ENCODE results near the gene BAHCC1.

BAHCC1 gene

GRCh38 chr17:81406117-81406953 lies 11.1 kb downstream of the BAHCC1 start:
- Histone ChIP-seq H3F3A (ENCODE audit: control insufficient read depth, insufficient read depth) (no peaks in the 10 kb centered on the region), H3K36me3 (ENCODE audit: control insufficient read depth, low read length) (no peaks in the 10 kb centered on the region), H3K27ac (ENCODE audit: low read depth, low read length) (no peak overlapping the region), H3K27me3 (ENCODE audit: control insufficient read depth, low read length) (peaks cover 24% of the 10 kb centered on the region), H3K9me2 (replicated peaks; ENCODE audit: control insufficient read depth, low read length) (no peaks in the 10 kb centered on the region), H3K4me1 (ENCODE audit: control insufficient read depth, low read length) (peaks cover 6% of the 10 kb centered on the region; the same call in 1 of the 2 replicates), H3K4me2 (ENCODE audit: low read length) (no peak overlapping the region), H3K9me3 (ENCODE audit: control insufficient read depth, insufficient read depth, low read length) (no peaks in the 10 kb centered on the region), H3K4me3 (ENCODE audit: low read length) (no peak overlapping the region), H3K79me2 (ENCODE audit: control insufficient read depth, low read length) (no peaks in the 10 kb centered on the region), H4K20me1 (ENCODE audit: control insufficient read depth, insufficient read depth, low read depth, low read length) (no peaks in the 10 kb centered on the region)
- no peak for TF ChIP-seq EZH2phosphoT487 (IDR thresholded peaks at IDR 0.05; ENCODE audit: borderline replicate concordance, low read length)
- TF ChIP-seq, protein P1, sequence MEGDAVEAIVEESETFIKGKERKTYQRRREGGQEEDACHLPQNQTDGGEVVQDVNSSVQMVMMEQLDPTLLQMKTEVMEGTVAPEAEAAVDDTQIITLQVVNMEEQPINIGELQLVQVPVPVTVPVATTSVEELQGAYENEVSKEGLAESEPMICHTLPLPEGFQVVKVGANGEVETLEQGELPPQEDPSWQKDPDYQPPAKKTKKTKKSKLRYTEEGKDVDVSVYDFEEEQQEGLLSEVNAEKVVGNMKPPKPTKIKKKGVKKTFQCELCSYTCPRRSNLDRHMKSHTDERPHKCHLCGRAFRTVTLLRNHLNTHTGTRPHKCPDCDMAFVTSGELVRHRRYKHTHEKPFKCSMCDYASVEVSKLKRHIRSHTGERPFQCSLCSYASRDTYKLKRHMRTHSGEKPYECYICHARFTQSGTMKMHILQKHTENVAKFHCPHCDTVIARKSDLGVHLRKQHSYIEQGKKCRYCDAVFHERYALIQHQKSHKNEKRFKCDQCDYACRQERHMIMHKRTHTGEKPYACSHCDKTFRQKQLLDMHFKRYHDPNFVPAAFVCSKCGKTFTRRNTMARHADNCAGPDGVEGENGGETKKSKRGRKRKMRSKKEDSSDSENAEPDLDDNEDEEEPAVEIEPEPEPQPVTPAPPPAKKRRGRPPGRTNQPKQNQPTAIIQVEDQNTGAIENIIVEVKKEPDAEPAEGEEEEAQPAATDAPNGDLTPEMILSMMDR (IDR thresholded peaks at IDR 0.05; ENCODE audit: low read depth, low read length, poor library complexity, severe bottlenecking): no peak

DNA sequence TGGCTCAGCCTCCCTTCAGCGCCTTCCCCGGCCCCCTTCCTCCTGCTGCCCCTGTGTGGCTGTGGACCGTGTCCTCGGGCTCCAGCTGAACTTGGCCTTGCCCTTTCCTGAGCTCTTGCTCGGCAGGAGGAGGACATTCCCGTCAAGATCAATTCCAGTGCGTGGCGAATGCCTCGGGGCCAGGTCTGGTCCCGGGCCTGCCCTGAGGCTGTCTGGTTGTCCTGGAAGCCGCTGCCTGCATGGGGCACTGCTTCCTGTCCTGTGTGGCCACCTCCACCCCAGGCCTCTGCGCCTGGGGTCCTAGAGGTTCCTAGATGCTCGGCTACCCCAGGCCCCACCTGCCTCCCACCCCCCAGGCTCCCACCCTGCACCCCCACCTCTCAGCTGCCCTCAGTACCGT lies 12.8 kb downstream of the BAHCC1 start:
- no peaks in the 10 kb centered on the region for H3K9me3 ChIP-seq (ENCODE audit: control insufficient read depth, insufficient read depth, low read length)
- H3K27me3 ChIP-seq (ENCODE audit: control insufficient read depth, low read length): peaks cover 24% of the 10 kb centered on the region
- H3K4me3 ChIP-seq (ENCODE audit: low read length): no peak overlapping the region
- H4K20me1 ChIP-seq (ENCODE audit: control insufficient read depth, insufficient read depth, low read depth, low read length): no peaks in the 10 kb centered on the region
- H3K27ac ChIP-seq (ENCODE audit: low read depth, low read length): no peak overlapping the region
- no peaks in the 10 kb centered on the region for H3K9me2 ChIP-seq (replicated peaks; ENCODE audit: control insufficient read depth, low read length)
- H3K4me2 ChIP-seq (ENCODE audit: low read length): no peak overlapping the region
- H3K79me2 ChIP-seq (ENCODE audit: control insufficient read depth, low read length): no peaks in the 10 kb centered on the region
- no peaks in the 10 kb centered on the region for H3K36me3 ChIP-seq (ENCODE audit: control insufficient read depth, low read length)
- no peaks in the 10 kb centered on the region for H3K4me1 ChIP-seq (ENCODE audit: control insufficient read depth, low read length)
- TF ChIP-seq, protein P1 (IDR thresholded peaks at IDR 0.05; ENCODE audit: low read depth, low read length, poor library complexity, severe bottlenecking): no peak
- no peak for TF ChIP-seq EZH2phosphoT487 (IDR thresholded peaks at IDR 0.05; ENCODE audit: borderline replicate concordance, low read length)
- H3F3A ChIP-seq (ENCODE audit: control insufficient read depth, insufficient read depth): no peaks in the 10 kb centered on the region

DNA sequence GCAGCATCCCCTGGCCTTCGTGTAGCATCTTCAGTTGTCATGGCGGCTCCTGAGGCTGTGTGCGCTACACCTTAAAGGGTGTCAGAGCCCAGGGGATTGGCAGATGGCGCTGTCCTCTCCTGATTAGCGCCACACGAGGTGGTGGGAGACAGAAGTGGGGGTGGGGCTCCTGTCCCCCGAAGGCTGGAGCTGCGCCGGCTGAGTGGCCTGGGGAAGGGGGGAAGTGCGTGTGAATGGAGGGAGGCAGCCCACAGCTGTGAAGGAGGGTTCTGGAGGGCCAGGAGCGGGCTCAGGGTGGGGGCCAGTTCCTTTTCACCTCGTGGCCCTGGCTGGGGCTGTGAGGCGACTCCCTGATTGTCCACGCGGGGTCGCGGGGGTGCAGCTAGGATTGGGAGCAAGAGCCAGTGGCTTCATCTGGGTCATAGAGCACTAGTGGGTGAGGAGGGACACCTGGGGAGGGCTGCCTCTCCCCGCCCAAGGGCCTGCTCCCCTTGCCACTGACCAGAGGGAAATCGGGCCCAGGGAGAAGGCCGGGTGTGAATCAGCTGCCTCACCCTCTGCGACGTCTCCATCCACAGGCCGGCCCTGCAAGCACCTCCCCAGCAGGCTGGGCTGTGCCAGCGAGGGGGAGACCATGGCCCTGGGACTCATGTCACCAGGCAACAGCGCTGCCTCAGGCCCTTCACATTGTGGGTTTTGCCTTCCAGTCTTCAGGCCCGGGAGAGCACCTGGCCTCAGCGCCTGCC lies 14.1 kb downstream of the BAHCC1 start:
- Histone ChIP-seq H3K36me3 (ENCODE audit: control insufficient read depth, low read length) (no peaks in the 10 kb centered on the region), H3F3A (ENCODE audit: control insufficient read depth, insufficient read depth) (no peaks in the 10 kb centered on the region), H3K4me1 (ENCODE audit: control insufficient read depth, low read length) (no peaks in the 10 kb centered on the region), H3K27ac (ENCODE audit: low read depth, low read length) (no peak overlapping the region), H3K9me2 (replicated peaks; ENCODE audit: control insufficient read depth, low read length) (no peaks in the 10 kb centered on the region), H3K79me2 (ENCODE audit: control insufficient read depth, low read length) (no peaks in the 10 kb centered on the region), H3K27me3 (ENCODE audit: control insufficient read depth, low read length) (peaks cover 24% of the 10 kb centered on the region), H3K9me3 (ENCODE audit: control insufficient read depth, insufficient read depth, low read length) (no peaks in the 10 kb centered on the region), H3K4me2 (ENCODE audit: low read length) (no peak overlapping the region), H4K20me1 (ENCODE audit: control insufficient read depth, insufficient read depth, low read depth, low read length) (no peaks in the 10 kb centered on the region), H3K4me3 (ENCODE audit: low read length) (no peak overlapping the region)
- TF ChIP-seq, protein P1 (IDR thresholded peaks at IDR 0.05; ENCODE audit: low read depth, low read length, poor library complexity, severe bottlenecking): no peak
- TF ChIP-seq EZH2phosphoT487 (IDR thresholded peaks at IDR 0.05; ENCODE audit: borderline replicate concordance, low read length): no peak
